SK-N-SH (cell line): Measurements from ENCODE around the gene GABRR1. TPM values are rescaled to one million over a fixed set of nuclear protein-coding genes. Genes with fewer than 3 reads are reported as not detected.
"Not testable (repeated sequence)": the region's sequence is repeated elsewhere in the genome, so short reads cannot be mapped to it uniquely, and the experiment has no call there.

ENCODE experiments used
- CTCF ChIA-PET: fragments of 300-600, 350-600 bp; formaldehyde crosslinking; extraction: SDS; loops from one replicate; lab custom pipeline; 2021; lab: Yijun Ruan, JAX
- POLR2A ChIA-PET: fragments of 350-600 bp; sonication (Branson Sonifier 250); formaldehyde crosslinking; extraction: SDS; loops from one replicate; lab custom pipeline; 2020; ENCODE audit warnings: antibody characterized with exemption, inconsistent platforms; lab: Yijun Ruan, JAX
- DNase-seq: peaks from one replicate; pipeline ENCODE4 v3.0.0; 2012
- H2AFZ ChIP-seq: fragments of 200-600 bp; sonication (generic); 2 replicates; pipeline ENCODE4 v1.8.1; 2016; ENCODE audit warnings: antibody characterized with exemption, mild to moderate bottlenecking, low read depth
- H3F3A ChIP-seq: fragments of 200-600 bp; sonication (generic); replicated peaks from 2 replicates; pipeline ENCODE3; 2016; ENCODE audit warnings: antibody characterized with exemption, mild to moderate bottlenecking; ENCODE audit not compliant: insufficient read depth
- H3K27ac ChIP-seq, 2 experiments: fragments of 200-500 bp in 1 of 2; fragments of 200-600 bp in 1 of 2; sonication (Bioruptor generic) in 1 of 2; sonication (generic), shearing (Covaris generic) in 1 of 2; 2 replicates each; pipeline versions ENCODE4 v1.5.1 to v1.6.1; 2014 to 2016; ENCODE audit warnings: low read depth in 2 of 2, inconsistent platforms in 1 of 2, low read length in 1 of 2, mild to moderate bottlenecking in 1 of 2, mixed read lengths in 1 of 2
- H3K27me3 ChIP-seq: fragments of 200-600 bp; sonication (generic), shearing (Covaris generic); 2 replicates; pipeline ENCODE4 v1.6.1; 2016; ENCODE audit warnings: mixed run types; ENCODE audit not compliant: insufficient read depth
- H3K36me3 ChIP-seq, 2 experiments: fragments of 200-500 bp in 1 of 2; fragments of 200-600 bp in 1 of 2; sonication (Bioruptor generic) in 1 of 2; sonication (generic) in 1 of 2; replicated peaks in 1 of 2; 2 replicates each; pipeline versions ENCODE3 to v1.5.1; 2014 to 2016; ENCODE audit warnings: low read length in 1 of 2, mild to moderate bottlenecking in 1 of 2; ENCODE audit not compliant: insufficient read depth in 2 of 2, control insufficient read depth in 1 of 2
- H3K4me1 ChIP-seq, 2 experiments: fragments of 200-500 bp in 1 of 2; fragments of 200-600 bp in 1 of 2; sonication (Bioruptor generic) in 1 of 2; sonication (generic), shearing (Covaris generic) in 1 of 2; 2 replicates each; pipeline versions ENCODE4 v1.5.1 to v1.6.1; 2014 to 2016; ENCODE audit warnings: low read depth in 1 of 2, low read length in 1 of 2, mixed run types in 1 of 2; ENCODE audit not compliant: insufficient read depth in 2 of 2, control insufficient read depth in 1 of 2
- H3K4me2 ChIP-seq: fragments of 200-600 bp; sonication (generic), shearing (Covaris generic); 2 replicates; pipeline ENCODE4 v1.6.1; 2017; ENCODE audit warnings: mixed run types
- H3K4me3 ChIP-seq, 2 experiments: fragments of 200-500 bp in 1 of 2; fragments of 200-600 bp in 1 of 2; sonication (Bioruptor generic) in 1 of 2; sonication (generic), shearing (Covaris generic) in 1 of 2; 2 replicates each; pipeline versions ENCODE4 v1.5.1 to v1.8.1; 2014 to 2016; ENCODE audit warnings: low read depth in 2 of 2, inconsistent platforms in 1 of 2, low read length in 1 of 2, mild to moderate bottlenecking in 1 of 2, mixed read lengths in 1 of 2, moderate library complexity in 1 of 2
- H3K79me2 ChIP-seq: fragments of 200-600 bp; sonication (generic); 2 replicates; pipeline ENCODE4 v1.8.1; 2017; ENCODE audit warnings: mild to moderate bottlenecking; ENCODE audit not compliant: insufficient read depth
- H3K9ac ChIP-seq: fragments of 200-600 bp; sonication (generic); 2 replicates; pipeline ENCODE4 v1.6.1; 2017; ENCODE audit warnings: mixed run types
- H3K9me2 ChIP-seq: fragments of 200-600 bp; sonication (generic); 2 replicates; pipeline ENCODE4 v1.6.1; 2017; ENCODE audit warnings: mixed run types
- H3K9me3 ChIP-seq: fragments of 200-600 bp; sonication (generic); 2 replicates; pipeline ENCODE4 v1.6.1; 2017; ENCODE audit warnings: mixed run types, mild to moderate bottlenecking, moderate library complexity
- H4K20me1 ChIP-seq: fragments of 200-600 bp; sonication (generic); 2 replicates; pipeline ENCODE4 v1.6.1; 2017; ENCODE audit warnings: mild to moderate bottlenecking, mixed run types; ENCODE audit not compliant: insufficient read depth
- CTCF ChIP-seq: fragments of 200-600 bp; sonication (generic); IDR thresholded peaks from 2 replicates; pipeline ENCODE4 v1.6.1; 2017; ENCODE audit warnings: antibody characterized with exemption, mild to moderate bottlenecking, moderate library complexity
- EP300 ChIP-seq, 2 experiments: IDR thresholded peaks; 2 replicates each; pipeline versions ENCODE4 v1.4.0 to v1.6.1; 2012; ENCODE audit warnings: borderline replicate concordance in 1 of 2, low read depth in 1 of 2, low read length in 1 of 2
- MXI1 ChIP-seq: IDR thresholded peaks from 2 replicates; pipeline ENCODE4 v1.6.1; 2012; ENCODE audit warnings: mild to moderate bottlenecking, low read depth, low read length, improper control_type of control experiment
- POLR2AphosphoS5 ChIP-seq: IDR thresholded peaks from 2 replicates; pipeline ENCODE4 v1.6.1; 2012; ENCODE audit warnings: low read depth, low read length
- TEAD4 ChIP-seq: IDR thresholded peaks from 2 replicates; pipeline ENCODE4 v1.4.0; 2012; ENCODE audit warnings: mild to moderate bottlenecking, borderline replicate concordance; ENCODE audit not compliant: insufficient read depth
- WGBS: methylation state at CpG from one replicate; pipeline ENCODE4 v1.1.6; 2017; ENCODE audit warnings: low lambda C conversion rate; 5-methylcytosine and 5-hydroxymethylcytosine counted together
- polyA plus RNA-seq, 3 experiments: library from polyadenylated mRNA; depleted of rRNA; stranded (reverse); fragments of >200 nt; gene quantifications; 2 replicates each; pipeline ENCODE4 v1.2.3, GENCODE V29; 2012
- TF ChIP-seq, protein P1 (sequence below): IDR thresholded peaks from 2 replicates; pipeline ENCODE4 v1.4.0; 2012; ENCODE audit warnings: low read depth
- TF ChIP-seq, protein P2 (sequence below): IDR thresholded peaks from 2 replicates; pipeline ENCODE4 v1.4.0; 2012; ENCODE audit warnings: low read depth, borderline replicate concordance

Gene GABRR1
- polyA plus RNA-seq, 1 of the 3 experiments (the other 2 are of a cell fraction) = not detected

- Histone ChIP-seq H3K27me3 (no peaks in the 10 kb centered on the region), H3K4me2 (no peak overlapping the region), H3K4me1 (no peaks in the 10 kb centered on the region)
- TF ChIP-seq POLR2AphosphoS5 (no peak), EP300 (IDR thresholded peaks at IDR 0.05; ENCODE audit: borderline replicate concordance in 1 of 2, low read depth in 1 of 2, low read length in 1 of 2) (no peak), CTCF (no peak), MXI1 (no peak), TEAD4 (no peak)
- TF ChIP-seq, protein P1, sequence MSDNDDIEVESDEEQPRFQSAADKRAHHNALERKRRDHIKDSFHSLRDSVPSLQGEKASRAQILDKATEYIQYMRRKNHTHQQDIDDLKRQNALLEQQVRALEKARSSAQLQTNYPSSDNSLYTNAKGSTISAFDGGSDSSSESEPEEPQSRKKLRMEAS = no peak
- TF ChIP-seq, protein P2, sequence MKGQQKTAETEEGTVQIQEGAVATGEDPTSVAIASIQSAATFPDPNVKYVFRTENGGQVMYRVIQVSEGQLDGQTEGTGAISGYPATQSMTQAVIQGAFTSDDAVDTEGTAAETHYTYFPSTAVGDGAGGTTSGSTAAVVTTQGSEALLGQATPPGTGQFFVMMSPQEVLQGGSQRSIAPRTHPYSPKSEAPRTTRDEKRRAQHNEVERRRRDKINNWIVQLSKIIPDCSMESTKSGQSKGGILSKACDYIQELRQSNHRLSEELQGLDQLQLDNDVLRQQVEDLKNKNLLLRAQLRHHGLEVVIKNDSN = no peak
- TF ChIP-seq, all 33 proteins: peak for 0
- no peak overlapping the region for H2AFZ ChIP-seq
- no peak overlapping the region for H3K4me3 ChIP-seq
- H3K27ac ChIP-seq = no peak overlapping the region
- no peaks in the 10 kb centered on the region for H3K9me3 ChIP-seq
- 98% methylated on average over 3 of the region's 3 CpGs for WGBS
- H3F3A ChIP-seq = no peaks in the 10 kb centered on the region
- CTCF ChIA-PET = interaction anchor here (1.1 to 2.1 kb wide), 3 partner anchors 9 to 149 kb away, joined by 4 to 6 read pairs (median 4); partner anchors contain the start of gene PM20D2
- POLR2A ChIA-PET = no interaction called here
- H3K36me3 ChIP-seq = no peaks in the 10 kb centered on the region
- H4K20me1 ChIP-seq = no peaks in the 10 kb centered on the region
- H3K79me2 ChIP-seq = no peaks in the 10 kb centered on the region
- H3K9me2 ChIP-seq = no peaks in the 10 kb centered on the region
- no peak for DNase-seq
- no peak overlapping the region for H3K9ac ChIP-seq
Measured at GRCh38 chr6:89131599-89131998, 85.6 kb downstream of the GABRR1 start.

- POLR2A ChIA-PET, H3K36me3 ChIP-seq, H3K9me3 ChIP-seq, H3K27ac ChIP-seq, H3F3A ChIP-seq, CTCF ChIA-PET, DNase-seq, H3K4me3 ChIP-seq, H3K9ac ChIP-seq, H3K9me2 ChIP-seq, H3K4me1 ChIP-seq, H3K4me2 ChIP-seq, H2AFZ ChIP-seq, H3K27me3 ChIP-seq, H4K20me1 ChIP-seq, H3K79me2 ChIP-seq: not testable (repeated sequence)
- WGBS = 75% methylated on average over 2 of the region's 2 CpGs
Measured at GRCh38 chr6:89128256-89128671, 88.9 kb downstream of the GABRR1 start.

Other genes with a start within 250 kb of the GABRR1 start
- gene PNRC1, start 136.6 kb downstream of the GABRR1 start, polyA plus RNA-seq (2012; rRNA removed) = 6.7 and 7.8 TPM in 2 replicates
- gene SRSF12, start 99.3 kb downstream of the GABRR1 start, polyA plus RNA-seq (2012; rRNA removed) = 1.1 TPM in 2 replicates
- 6.2 and 8.4 TPM in 2 replicates for gene PM20D2, start 71.3 kb downstream of the GABRR1 start, polyA plus RNA-seq (2012; rRNA removed)
- 0.08 and 0.18 TPM in 2 replicates for gene GABRR2, start 97.9 kb upstream of the GABRR1 start, polyA plus RNA-seq (2012; rRNA removed)
- 11.3 and 16.2 TPM in 2 replicates for gene UBE2J1, start 135.4 kb upstream of the GABRR1 start, polyA plus RNA-seq (2012; rRNA removed)
- gene RRAGD, start 194.9 kb upstream of the GABRR1 start, polyA plus RNA-seq (2012; rRNA removed) = 0.05 and 0.07 TPM in 2 replicates
- gene ANKRD6, start 215.8 kb upstream of the GABRR1 start, polyA plus RNA-seq (2012; rRNA removed) = 2.0 and 2.6 TPM in 2 replicates